ENCODE measurements around the gene MMP28.

- no peak for TF ChIP-seq CTCF (IDR thresholded peaks at IDR 0.05)
- no peak for TF ChIP-seq POLR2A (IDR thresholded peaks at IDR 0.05)
These were observed 12.1 kb upstream of the MMP28 start for GRCh38 chr17:35807371-35808144.
